Measurements from ENCODE around the gene CD82.

The CD82 gene

GRCh38 chr11:44633641-44634040 is 68.2 kb downstream of the CD82 start:
- H3K9me3 ChIP-seq (ENCODE audit: control insufficient read depth, insufficient read depth, low read length): no peaks in the 10 kb centered on the region
- no peaks in the 10 kb centered on the region for H3K36me3 ChIP-seq (ENCODE audit: control insufficient read depth, low read length)
- H3K9me2 ChIP-seq (replicated peaks; ENCODE audit: control insufficient read depth, low read length): no peaks in the 10 kb centered on the region
- TF ChIP-seq EZH2phosphoT487 (IDR thresholded peaks at IDR 0.05; ENCODE audit: borderline replicate concordance, low read length): no peak
- no peak for TF ChIP-seq CTCF (IDR thresholded peaks at IDR 0.05; ENCODE audit: low read depth, low read length, poor library complexity, severe bottlenecking)
- H3F3A ChIP-seq (ENCODE audit: control insufficient read depth, insufficient read depth): no peaks in the 10 kb centered on the region
- H3K4me2 ChIP-seq (ENCODE audit: low read length): no peak overlapping the region
- H4K20me1 ChIP-seq (ENCODE audit: control insufficient read depth, insufficient read depth, low read depth, low read length): no peaks in the 10 kb centered on the region
- H3K4me1 ChIP-seq (ENCODE audit: control insufficient read depth, low read length): no peaks in the 10 kb centered on the region
- no peak overlapping the region for H3K4me3 ChIP-seq (ENCODE audit: low read length)
- no peak overlapping the region for H3K27ac ChIP-seq (ENCODE audit: low read depth, low read length)
- H3K27me3 ChIP-seq (ENCODE audit: control insufficient read depth, low read length): peaks cover 15% of the 10 kb centered on the region
- no peaks in the 10 kb centered on the region for H3K79me2 ChIP-seq (ENCODE audit: control insufficient read depth, low read length)

GRCh38 chr11:44634401-44635281 is 69.2 kb downstream of the CD82 start:
- no peaks in the 10 kb centered on the region for H3K9me3 ChIP-seq (ENCODE audit: control insufficient read depth, insufficient read depth, low read length)
- H3K4me3 ChIP-seq (ENCODE audit: low read length): no peak overlapping the region
- no peaks in the 10 kb centered on the region for H4K20me1 ChIP-seq (ENCODE audit: control insufficient read depth, insufficient read depth, low read depth, low read length)
- TF ChIP-seq CTCF (IDR thresholded peaks at IDR 0.05; ENCODE audit: low read depth, low read length, poor library complexity, severe bottlenecking): no peak
- TF ChIP-seq EZH2phosphoT487 (IDR thresholded peaks at IDR 0.05; ENCODE audit: borderline replicate concordance, low read length): no peak
- no peaks in the 10 kb centered on the region for H3K4me1 ChIP-seq (ENCODE audit: control insufficient read depth, low read length)
- H3F3A ChIP-seq (ENCODE audit: control insufficient read depth, insufficient read depth): no peaks in the 10 kb centered on the region
- peaks cover 6% of the 10 kb centered on the region for H3K27me3 ChIP-seq (ENCODE audit: control insufficient read depth, low read length)
- no peaks in the 10 kb centered on the region for H3K36me3 ChIP-seq (ENCODE audit: control insufficient read depth, low read length)
- no peak overlapping the region for H3K27ac ChIP-seq (ENCODE audit: low read depth, low read length)
- no peak overlapping the region for H3K4me2 ChIP-seq (ENCODE audit: low read length)
- H3K9me2 ChIP-seq (replicated peaks; ENCODE audit: control insufficient read depth, low read length): no peaks in the 10 kb centered on the region
- H3K79me2 ChIP-seq (ENCODE audit: control insufficient read depth, low read length): no peaks in the 10 kb centered on the region

GRCh38 chr11:44637487-44637886 is 72.0 kb downstream of the CD82 start:
- Histone ChIP-seq H3K27me3 (ENCODE audit: control insufficient read depth, low read length) (peaks cover 2% of the 10 kb centered on the region; the same call in 1 of the 2 replicates), H3K9me2 (replicated peaks; ENCODE audit: control insufficient read depth, low read length) (no peaks in the 10 kb centered on the region), H3K36me3 (ENCODE audit: control insufficient read depth, low read length) (no peaks in the 10 kb centered on the region), H3K4me2 (ENCODE audit: low read length) (no peak overlapping the region), H3K4me3 (ENCODE audit: low read length) (no peak overlapping the region), H4K20me1 (ENCODE audit: control insufficient read depth, insufficient read depth, low read depth, low read length) (no peaks in the 10 kb centered on the region), H3K79me2 (ENCODE audit: control insufficient read depth, low read length) (no peaks in the 10 kb centered on the region), H3K4me1 (ENCODE audit: control insufficient read depth, low read length) (no peaks in the 10 kb centered on the region), H3K9me3 (ENCODE audit: control insufficient read depth, insufficient read depth, low read length) (no peaks in the 10 kb centered on the region), H3K27ac (ENCODE audit: low read depth, low read length) (no peak overlapping the region), H3F3A (ENCODE audit: control insufficient read depth, insufficient read depth) (no peaks in the 10 kb centered on the region)
- TF ChIP-seq CTCF (IDR thresholded peaks at IDR 0.05; ENCODE audit: low read depth, low read length, poor library complexity, severe bottlenecking) (no peak), EZH2phosphoT487 (IDR thresholded peaks at IDR 0.05; ENCODE audit: borderline replicate concordance, low read length) (no peak)

All from DOHH2 (cell line).